Measurements from ENCODE around the gene NME4.
"Not testable (repeated sequence)": the region's sequence is repeated elsewhere in the genome, so short reads cannot be mapped to it uniquely, and the experiment has no call there.

NME4 gene

GRCh38 chr16:378113-378820 lies 18.7 kb upstream of the NME4 start:
- DNase-seq: not testable (repeated sequence)

GRCh38 chr16:378821-379182 lies 18.2 kb upstream of the NME4 start:
- DNase-seq: no peak

GRCh38 chr16:379183-379960 lies 17.6 kb upstream of the NME4 start:
- no peak for DNase-seq

GRCh38 chr16:379961-380761 lies 16.8 kb upstream of the NME4 start:
- no peak for DNase-seq

GRCh38 chr16:380762-381011 lies 16.3 kb upstream of the NME4 start:
- DNase-seq: no peak

GRCh38 chr16:381012-381788 lies 15.8 kb upstream of the NME4 start:
- DNase-seq: no peak

- DNase-seq: no peak
Observed at GRCh38 chr16:381789-382717, 14.9 kb upstream of the NME4 start, which contains the start of gene PGAP6. Gene PGAP6 (minus strand): TSS chr16:381978. CDS start chr16:381821, 157 bp downstream.

- no peak for DNase-seq
Observed at GRCh38 chr16:383326-384051, 13.5 kb upstream of the NME4 start.

GRCh38 chr16:386641-387156 lies 10.3 kb upstream of the NME4 start:
- DNase-seq: no peak

- not testable (repeated sequence) for DNase-seq
Observed at GRCh38 chr16:387761-388666, 9.0 kb upstream of the NME4 start.

- DNase-seq: no peak
Observed at GRCh38 chr16:389352-389751, 7.6 kb upstream of the NME4 start.

GRCh38 chr16:391885-392335 lies 5.1 kb upstream of the NME4 start:
- DNase-seq: peak; percentile 9

- no peak for DNase-seq
Observed at GRCh38 chr16:392450-393030, 4.5 kb upstream of the NME4 start.

GRCh38 chr16:396199-396598 lies 800 bp upstream of the NME4 start:
- DNase-seq: no peak

GRCh38 chr16:396605-397004 lies 394 bp upstream of the NME4 start:
- DNase-seq: peak; percentile 41

- DNase-seq: no peak
Observed at GRCh38 chr16:397736-398332, 835 bp downstream of the NME4 start.

- no peak for DNase-seq
Observed at GRCh38 chr16:398561-399339, 1.8 kb downstream of the NME4 start.

Measured in NCI-H446 treated with DMSO at 0.1 percent for 48 hours (cell line).